Measurements from ENCODE around the gene OR1J1. TPM values are rescaled to one million over a fixed set of nuclear protein-coding genes. Genes with fewer than 3 reads are reported as not detected.

OR1J1 gene
- total RNA-seq, 1 experiment from 2014 or later, result not detected

- TF ChIP-seq, protein P1, sequence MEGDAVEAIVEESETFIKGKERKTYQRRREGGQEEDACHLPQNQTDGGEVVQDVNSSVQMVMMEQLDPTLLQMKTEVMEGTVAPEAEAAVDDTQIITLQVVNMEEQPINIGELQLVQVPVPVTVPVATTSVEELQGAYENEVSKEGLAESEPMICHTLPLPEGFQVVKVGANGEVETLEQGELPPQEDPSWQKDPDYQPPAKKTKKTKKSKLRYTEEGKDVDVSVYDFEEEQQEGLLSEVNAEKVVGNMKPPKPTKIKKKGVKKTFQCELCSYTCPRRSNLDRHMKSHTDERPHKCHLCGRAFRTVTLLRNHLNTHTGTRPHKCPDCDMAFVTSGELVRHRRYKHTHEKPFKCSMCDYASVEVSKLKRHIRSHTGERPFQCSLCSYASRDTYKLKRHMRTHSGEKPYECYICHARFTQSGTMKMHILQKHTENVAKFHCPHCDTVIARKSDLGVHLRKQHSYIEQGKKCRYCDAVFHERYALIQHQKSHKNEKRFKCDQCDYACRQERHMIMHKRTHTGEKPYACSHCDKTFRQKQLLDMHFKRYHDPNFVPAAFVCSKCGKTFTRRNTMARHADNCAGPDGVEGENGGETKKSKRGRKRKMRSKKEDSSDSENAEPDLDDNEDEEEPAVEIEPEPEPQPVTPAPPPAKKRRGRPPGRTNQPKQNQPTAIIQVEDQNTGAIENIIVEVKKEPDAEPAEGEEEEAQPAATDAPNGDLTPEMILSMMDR (IDR thresholded peaks at IDR 0.05; ENCODE audit: unreplicated experiment), result no peak
- intact Hi-C loops (cut with micrococcal nuclease; ENCODE audit: unreplicated experiment), result no loop called here
- Mint-ChIP-seq H3K36me3 (ENCODE audit: insufficient read depth, unreplicated experiment) (no peaks in the 10 kb centered on the region), H3K27ac (ENCODE audit: unreplicated experiment) (no peak overlapping the region), H3K4me3 (ENCODE audit: low read depth, unreplicated experiment) (no peak overlapping the region), H3K27me3 (ENCODE audit: unreplicated experiment) (peaks cover 98% of the 10 kb centered on the region), H3K9me3 (ENCODE audit: low read depth, unreplicated experiment) (no peaks in the 10 kb centered on the region), H3K4me1 (ENCODE audit: low read depth, unreplicated experiment) (peaks cover 8% of the 10 kb centered on the region)
- DNase-seq, result no peak
- CTCF ChIA-PET, result no interaction called here
- BruUV-seq (replicated peaks), result no TSS peak
Measured at GRCh38 chr9:122474561-122474960, 3.2 kb downstream of the OR1J1 start.

GRCh38 chr9:122468735-122469134, 9.0 kb downstream of the OR1J1 start:
- H3K4me3 Mint-ChIP-seq (ENCODE audit: low read depth, unreplicated experiment), result no peak overlapping the region
- intact Hi-C loops (cut with micrococcal nuclease; ENCODE audit: unreplicated experiment), result loop anchor here (5.0 kb wide), 1 partner anchor 49 kb away; the partner anchor contains the start of gene OR1J4
- no TSS peak for BruUV-seq (replicated peaks)
- peaks cover 72% of the 10 kb centered on the region for H3K27me3 Mint-ChIP-seq (ENCODE audit: unreplicated experiment)
- no peaks in the 10 kb centered on the region for H3K36me3 Mint-ChIP-seq (ENCODE audit: insufficient read depth, unreplicated experiment)
- DNase-seq, result no peak
- H3K9me3 Mint-ChIP-seq (ENCODE audit: low read depth, unreplicated experiment), result no peaks in the 10 kb centered on the region
- TF ChIP-seq, protein P1 (IDR thresholded peaks at IDR 0.05; ENCODE audit: unreplicated experiment), result no peak
- H3K4me1 Mint-ChIP-seq (ENCODE audit: low read depth, unreplicated experiment), result no peaks in the 10 kb centered on the region
- CTCF ChIA-PET, result no interaction called here
- H3K27ac Mint-ChIP-seq (ENCODE audit: unreplicated experiment), result no peak overlapping the region

- no peaks in the 10 kb centered on the region for H3K36me3 Mint-ChIP-seq (ENCODE audit: insufficient read depth, unreplicated experiment)
- H3K4me3 Mint-ChIP-seq (ENCODE audit: low read depth, unreplicated experiment), result no peak overlapping the region
- no peaks in the 10 kb centered on the region for H3K9me3 Mint-ChIP-seq (ENCODE audit: low read depth, unreplicated experiment)
- H3K27ac Mint-ChIP-seq (ENCODE audit: unreplicated experiment), result no peak overlapping the region
- BruUV-seq (replicated peaks), result no TSS peak
- TF ChIP-seq, protein P1 (IDR thresholded peaks at IDR 0.05; ENCODE audit: unreplicated experiment), result no peak
- no peak for DNase-seq
- H3K27me3 Mint-ChIP-seq (ENCODE audit: unreplicated experiment), result peaks cover 72% of the 10 kb centered on the region
- no peaks in the 10 kb centered on the region for H3K4me1 Mint-ChIP-seq (ENCODE audit: low read depth, unreplicated experiment)
- intact Hi-C loops (cut with micrococcal nuclease; ENCODE audit: unreplicated experiment), result loop anchor here (5.0 kb wide), 1 partner anchor 51 kb away; the partner anchor contains the start of gene OR1J4
- CTCF ChIA-PET, result no interaction called here
Measured at GRCh38 chr9:122466456-122466855, 11.3 kb downstream of the OR1J1 start.

DNA sequence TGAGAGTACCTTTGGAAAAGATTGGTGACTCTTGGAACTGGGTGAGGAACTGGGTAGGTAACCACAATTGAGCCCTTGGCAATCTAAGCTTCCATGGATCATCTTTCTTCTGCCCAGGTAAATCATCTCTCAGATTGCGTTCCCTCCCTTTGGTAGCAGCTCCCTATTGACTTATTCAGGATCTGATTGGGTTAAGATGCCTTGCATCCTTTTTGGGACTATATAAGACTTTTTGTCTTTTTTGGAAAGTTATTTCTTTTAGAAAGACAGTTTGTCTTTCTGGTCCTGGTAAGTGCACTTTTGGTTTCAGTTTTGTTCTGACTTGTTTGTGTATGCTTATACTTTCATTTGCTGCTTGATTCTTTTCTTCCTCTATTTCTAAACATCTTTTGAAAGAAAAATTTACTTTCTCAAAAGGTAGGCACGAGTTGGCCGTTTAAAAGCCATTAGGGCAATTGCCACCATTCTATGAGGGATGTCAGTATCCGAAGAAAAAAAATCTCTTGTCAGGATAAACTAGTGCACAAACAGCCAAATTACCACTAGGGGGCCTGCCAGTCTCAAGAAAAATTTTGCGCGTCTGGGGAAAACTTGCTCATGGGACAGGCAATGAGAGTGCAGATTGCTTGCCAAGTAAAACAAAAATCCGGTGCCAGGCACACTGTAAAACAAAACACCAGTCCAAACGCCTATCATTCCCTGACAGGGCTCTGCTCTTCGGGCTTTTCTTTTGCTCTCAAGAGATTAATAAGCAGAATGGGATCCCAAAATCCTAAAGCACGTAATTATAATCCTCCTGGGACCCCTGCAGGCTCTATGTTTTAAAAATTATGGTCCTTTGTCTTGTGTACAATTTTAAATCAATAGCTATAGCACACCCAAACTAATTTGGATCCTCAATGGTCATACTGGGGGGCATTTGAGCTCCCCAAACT, 12.8 kb downstream of the OR1J1 start:
- TF ChIP-seq, protein P1 (IDR thresholded peaks at IDR 0.05; ENCODE audit: unreplicated experiment), result peak; percentile 19
- intact Hi-C loops (cut with micrococcal nuclease; ENCODE audit: unreplicated experiment), result loop anchor here (1.0 to 5.0 kb wide), 2 partner anchors 52 to 345 kb away; partner anchors contain the start of gene OR1J4
- no peaks in the 10 kb centered on the region for H3K4me1 Mint-ChIP-seq (ENCODE audit: low read depth, unreplicated experiment)
- no peaks in the 10 kb centered on the region for H3K36me3 Mint-ChIP-seq (ENCODE audit: insufficient read depth, unreplicated experiment)
- peaks cover 72% of the 10 kb centered on the region for H3K27me3 Mint-ChIP-seq (ENCODE audit: unreplicated experiment)
- CTCF ChIA-PET, result interaction anchor here (0.8 kb wide), 1 partner anchor 346 kb away, joined by 3 read pairs; no protein-coding TSS in a partner anchor
- H3K9me3 Mint-ChIP-seq (ENCODE audit: low read depth, unreplicated experiment), result no peaks in the 10 kb centered on the region
- peak overlapping the region; percentile 49 for H3K4me3 Mint-ChIP-seq (ENCODE audit: low read depth, unreplicated experiment)
- peak; percentile 70 for DNase-seq
- BruUV-seq (replicated peaks), result no TSS peak
- H3K27ac Mint-ChIP-seq (ENCODE audit: unreplicated experiment), result no peak overlapping the region
